ENCODE measurements around the gene KSR2.

GRCh38 chr12:117507548-117507947 lies 461.2 kb downstream of the KSR2 start:
- TF ChIP-seq CTCF (IDR thresholded peaks at IDR 0.05; ENCODE audit: extremely low read depth in 1 of 2, insufficient read depth in 1 of 2, low read depth in 1 of 2, low read length in 2 of 2) = no peak
- TF ChIP-seq POLR2A (IDR thresholded peaks at IDR 0.05; ENCODE audit: low read depth, low read length) = no peak
- no peak for TF ChIP-seq EZH2 (IDR thresholded peaks at IDR 0.05; ENCODE audit: borderline replicate concordance, low read depth, low read length, severe bottlenecking)
- no peak for TF ChIP-seq MAX (IDR thresholded peaks at IDR 0.05; ENCODE audit: insufficient read depth, insufficient read length)

Data from endothelial cell of umbilical vein (primary cell).